ENCODE results near the gene EEFSEC. TPM values are rescaled to one million over a fixed set of nuclear protein-coding genes. Genes with fewer than 3 reads are reported as not detected.

The EEFSEC gene
- total and polyA plus RNA-seq, 2 of the 8 experiments (the other 6 are each of a cell fraction or from before 2014, with no cell fraction given), result 13.1 to 19.8 TPM

- TF ChIP-seq, protein P1, sequence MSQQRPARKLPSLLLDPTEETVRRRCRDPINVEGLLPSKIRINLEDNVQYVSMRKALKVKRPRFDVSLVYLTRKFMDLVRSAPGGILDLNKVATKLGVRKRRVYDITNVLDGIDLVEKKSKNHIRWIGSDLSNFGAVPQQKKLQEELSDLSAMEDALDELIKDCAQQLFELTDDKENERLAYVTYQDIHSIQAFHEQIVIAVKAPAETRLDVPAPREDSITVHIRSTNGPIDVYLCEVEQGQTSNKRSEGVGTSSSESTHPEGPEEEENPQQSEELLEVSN (IDR thresholded peaks at IDR 0.05), result no peak
Observed at GRCh38 chr3:128293930-128294329, 140.6 kb downstream of the EEFSEC start (continued).
